Measurements from ENCODE around the gene RRP1. TPM values are rescaled to one million over a fixed set of nuclear protein-coding genes. Genes with fewer than 3 reads are reported as not detected.

Gene RRP1
- total RNA-seq, 2 donors from 2014 or later, result 9.9 to 27.7 TPM

DNA sequence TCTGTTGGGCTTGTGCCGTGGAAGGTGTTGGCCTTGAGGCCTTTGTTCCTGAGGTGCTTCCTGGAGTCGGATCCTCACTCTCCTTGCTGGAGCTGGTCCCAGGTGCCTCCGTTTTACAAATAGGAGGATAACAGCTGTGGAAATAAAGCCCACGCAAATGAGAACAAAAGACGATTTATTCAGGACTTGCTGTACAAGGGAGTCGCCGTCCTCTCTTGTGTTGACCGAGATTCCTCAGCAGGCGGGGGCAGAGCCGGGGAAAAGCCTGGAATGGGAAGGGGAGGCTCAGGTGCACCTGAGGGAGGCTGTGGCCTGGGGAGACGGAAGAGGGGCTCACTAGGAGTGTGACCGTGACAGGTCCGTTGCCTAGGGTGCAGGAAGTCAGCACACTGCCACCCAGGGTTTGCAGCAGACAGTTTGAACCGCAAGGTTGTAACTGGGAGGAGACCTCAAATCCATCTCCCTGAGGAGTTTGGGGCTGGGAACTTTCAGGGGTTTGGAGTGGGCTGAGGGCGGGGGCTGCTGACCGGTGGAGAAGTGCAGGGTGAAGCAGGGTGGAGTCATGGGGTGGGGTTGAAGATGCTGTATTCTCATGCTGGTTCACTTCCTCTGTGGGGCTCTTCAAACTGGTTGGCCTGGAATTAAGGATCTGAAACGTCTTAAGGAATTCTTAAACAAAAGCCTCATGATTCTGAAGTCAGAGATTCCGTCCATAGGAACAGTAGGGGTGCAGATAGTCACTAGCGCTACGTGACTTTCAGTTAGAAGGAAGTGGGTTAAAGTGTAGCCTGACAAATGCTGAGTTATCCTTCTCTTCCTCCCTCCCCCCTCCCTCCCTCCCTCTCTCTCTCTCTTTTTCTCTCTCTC lies 10.7 kb upstream of the RRP1 start:
- no peak overlapping the region for H3K4me3 ChIP-seq
- ATAC-seq (no peak), DNase-seq (no peak)
- intact Hi-C loops (cut with DNase I), result no loop called here
- H3K27me3 ChIP-seq, result no peaks in the 10 kb centered on the region
- WGBS, 2 donors, result 62 to 64% methylated on average over 20 of the region's 20 CpGs
- H3K36me3 ChIP-seq (replicated peaks in 1 of 2; ENCODE audit: insufficient read depth in 1 of 2, low read depth in 2 of 2), result peaks cover 0 to under 1% of the 10 kb centered on the region in 2 donors
- H3K27ac ChIP-seq, result no peak overlapping the region
- H3K4me1 ChIP-seq, result peaks cover 12% of the 10 kb centered on the region
- TF ChIP-seq, protein P1, sequence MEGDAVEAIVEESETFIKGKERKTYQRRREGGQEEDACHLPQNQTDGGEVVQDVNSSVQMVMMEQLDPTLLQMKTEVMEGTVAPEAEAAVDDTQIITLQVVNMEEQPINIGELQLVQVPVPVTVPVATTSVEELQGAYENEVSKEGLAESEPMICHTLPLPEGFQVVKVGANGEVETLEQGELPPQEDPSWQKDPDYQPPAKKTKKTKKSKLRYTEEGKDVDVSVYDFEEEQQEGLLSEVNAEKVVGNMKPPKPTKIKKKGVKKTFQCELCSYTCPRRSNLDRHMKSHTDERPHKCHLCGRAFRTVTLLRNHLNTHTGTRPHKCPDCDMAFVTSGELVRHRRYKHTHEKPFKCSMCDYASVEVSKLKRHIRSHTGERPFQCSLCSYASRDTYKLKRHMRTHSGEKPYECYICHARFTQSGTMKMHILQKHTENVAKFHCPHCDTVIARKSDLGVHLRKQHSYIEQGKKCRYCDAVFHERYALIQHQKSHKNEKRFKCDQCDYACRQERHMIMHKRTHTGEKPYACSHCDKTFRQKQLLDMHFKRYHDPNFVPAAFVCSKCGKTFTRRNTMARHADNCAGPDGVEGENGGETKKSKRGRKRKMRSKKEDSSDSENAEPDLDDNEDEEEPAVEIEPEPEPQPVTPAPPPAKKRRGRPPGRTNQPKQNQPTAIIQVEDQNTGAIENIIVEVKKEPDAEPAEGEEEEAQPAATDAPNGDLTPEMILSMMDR (IDR thresholded peaks at IDR 0.05), result no peak
- no peak for TF ChIP-seq POLR2A (IDR thresholded peaks at IDR 0.05)
- H3K9me3 ChIP-seq, result no peaks in the 10 kb centered on the region

- H3K4me1 ChIP-seq, result peaks cover 12% of the 10 kb centered on the region
- ATAC-seq (no peak), DNase-seq (no peak)
- no peak overlapping the region for H3K27ac ChIP-seq
- H3K27me3 ChIP-seq, result no peaks in the 10 kb centered on the region
- intact Hi-C loops (cut with DNase I), result no loop called here
- H3K4me3 ChIP-seq, result no peak overlapping the region
- TF ChIP-seq, protein P1 (IDR thresholded peaks at IDR 0.05), result no peak
- no peak for TF ChIP-seq POLR2A (IDR thresholded peaks at IDR 0.05)
- H3K9me3 ChIP-seq, result no peaks in the 10 kb centered on the region
- 70 to 71% methylated on average over 5 of the region's 5 CpGs for WGBS, 2 donors
- H3K36me3 ChIP-seq (replicated peaks in 1 of 2; ENCODE audit: insufficient read depth in 1 of 2, low read depth in 2 of 2), result no peaks in the 10 kb centered on the region
Measured at GRCh38 chr21:43779660-43780059, 9.7 kb upstream of the RRP1 start.

DNA sequence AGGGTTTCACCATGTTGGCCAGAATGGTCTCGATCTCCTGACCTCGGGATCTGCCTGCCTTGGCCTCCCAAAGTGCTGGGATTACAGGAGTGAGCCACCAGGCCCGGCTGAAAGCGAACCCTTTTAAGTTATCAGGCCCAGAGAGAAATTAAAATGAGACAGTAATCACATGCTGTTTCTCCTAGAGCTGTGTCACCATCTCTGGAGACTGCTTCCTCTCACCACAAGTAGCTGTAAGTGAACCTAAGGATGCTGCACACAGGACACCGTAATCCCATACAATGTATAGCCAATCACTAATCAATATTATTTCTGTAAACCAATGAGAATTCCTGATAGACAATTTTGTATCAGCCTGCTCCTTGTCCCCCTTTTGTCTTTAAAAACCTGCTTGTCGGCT lies 7.5 kb upstream of the RRP1 start:
- H3K4me3 ChIP-seq, result no peak overlapping the region
- ATAC-seq, result no peak
- H3K27ac ChIP-seq, result no peak overlapping the region
- no peaks in the 10 kb centered on the region for H3K36me3 ChIP-seq (replicated peaks in 1 of 2; ENCODE audit: insufficient read depth in 1 of 2, low read depth in 2 of 2)
- intact Hi-C loops (cut with DNase I), result no loop called here
- WGBS, 2 donors, result 66 to 78% methylated on average over 6 of the region's 6 CpGs
- no peaks in the 10 kb centered on the region for H3K9me3 ChIP-seq
- no peak for TF ChIP-seq POLR2A (IDR thresholded peaks at IDR 0.05)
- TF ChIP-seq, protein P1 (IDR thresholded peaks at IDR 0.05), result no peak
- no peaks in the 10 kb centered on the region for H3K27me3 ChIP-seq
- no peaks in the 10 kb centered on the region for H3K4me1 ChIP-seq
- no peak for DNase-seq

DNA sequence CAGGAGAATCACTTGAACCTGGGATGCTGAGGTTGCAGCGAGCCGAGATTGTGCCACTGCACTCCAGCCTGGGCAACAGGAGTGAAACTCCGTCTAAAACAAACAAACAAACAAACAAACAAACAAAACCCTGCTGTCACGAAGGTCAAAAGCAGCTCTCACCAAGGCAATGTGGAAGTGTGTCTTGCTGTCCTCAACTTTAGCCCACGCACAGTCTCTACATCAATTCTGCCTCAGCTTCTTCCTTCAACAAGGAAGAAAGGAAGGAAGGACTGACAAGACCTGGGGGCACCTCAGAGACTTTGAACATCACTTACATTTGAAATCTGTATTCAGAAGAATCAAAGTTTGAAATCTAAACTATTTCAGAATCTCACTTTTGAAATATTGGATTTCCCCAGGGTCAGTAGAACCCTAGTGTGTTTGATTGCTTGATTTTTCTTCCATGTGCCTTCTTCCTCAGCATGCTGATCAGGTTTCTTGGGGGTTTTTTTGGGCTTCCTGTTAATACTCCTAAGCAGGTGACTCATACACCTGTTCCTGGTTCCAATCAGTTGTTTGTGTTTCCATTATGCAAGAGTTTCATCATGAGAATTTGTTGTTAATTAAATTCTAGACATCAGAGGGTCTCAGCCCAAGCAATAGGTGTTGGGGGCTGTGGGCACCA lies 6.8 kb upstream of the RRP1 start:
- ATAC-seq, result no peak
- H3K9me3 ChIP-seq, result no peaks in the 10 kb centered on the region
- intact Hi-C loops (cut with DNase I), result no loop called here
- H3K27ac ChIP-seq, result peak overlapping the region in 1 of 4 donors; percentile 43
- no peaks in the 10 kb centered on the region for H3K36me3 ChIP-seq (replicated peaks in 1 of 2; ENCODE audit: insufficient read depth in 1 of 2, low read depth in 2 of 2)
- no peak for TF ChIP-seq POLR2A (IDR thresholded peaks at IDR 0.05)
- TF ChIP-seq, protein P1 (IDR thresholded peaks at IDR 0.05), result no peak
- DNase-seq, result no peak
- no peaks in the 10 kb centered on the region for H3K4me1 ChIP-seq
- H3K4me3 ChIP-seq, result no peak overlapping the region
- no peaks in the 10 kb centered on the region for H3K27me3 ChIP-seq
- 64 to 74% methylated on average over 5 of the region's 5 CpGs for WGBS, 2 donors

All from body of pancreas (tissue), 4 donors.